Heart left ventricle (tissue), 16 donors: ENCODE measurements around the gene PARS2. TPM values are rescaled to one million over a fixed set of nuclear protein-coding genes. Genes with fewer than 3 reads are reported as not detected.

Source experiments
- ATAC-seq, 4 donors: fragments of 200-7000 bp; cut with Tn5 transposase; one replicate each; pipeline ENCODE4 v1.9.1; 2020 to 2022; ENCODE audit warnings: moderate library complexity in 4 of 4, mild to moderate bottlenecking in 3 of 4, moderate number of reproducible peaks in 1 of 4
- DNase-seq, 5 donors: peaks; one replicate each; pipeline ENCODE4 v3.0.0-alpha.2; 2020
- H3K27ac ChIP-seq, 12 donors: fragments of 200-600 bp; sonication (generic) in 4 of 12; one replicate each; pipeline versions ENCODE4 v1.5.0 to v1.8.0; 2016 to 2022; ENCODE audit warnings: mild to moderate bottlenecking in 2 of 12
- H3K27me3 ChIP-seq, 9 donors: fragments of 200-600 bp; sonication (generic) in 2 of 9; one replicate each; pipeline versions ENCODE4 v1.5.1 to v1.8.0; 2016 to 2022; ENCODE audit warnings: mild to moderate bottlenecking in 3 of 9
- H3K36me3 ChIP-seq, 9 donors: fragments of 200-600 bp; sonication (generic) in 2 of 9; one replicate each; pipeline versions ENCODE4 v1.5.0 to v1.8.0; 2018 to 2022; ENCODE audit warnings: mild to moderate bottlenecking in 2 of 9
- H3K4me1 ChIP-seq, 12 donors: fragments of 200-600 bp; sonication (generic) in 4 of 12; one replicate each; pipeline versions ENCODE4 v1.5.0 to v1.8.0; 2016 to 2022; ENCODE audit warnings: mild to moderate bottlenecking in 3 of 12
- H3K4me3 ChIP-seq, 12 donors: fragments of 200-600 bp; sonication (generic) in 4 of 12; one replicate each; pipeline versions ENCODE4 v1.5.0 to v1.8.0; 2017 to 2022; ENCODE audit warnings: mild to moderate bottlenecking in 9 of 12, moderate library complexity in 4 of 12
- H3K9me3 ChIP-seq, 12 donors: fragments of 200-600 bp; sonication (generic) in 4 of 12; one replicate each; pipeline versions ENCODE4 v1.5.0 to v1.8.0; 2016 to 2022; ENCODE audit warnings: mild to moderate bottlenecking in 1 of 12
- POLR2A ChIP-seq, 2 donors: fragments of 450-650 bp; IDR thresholded peaks; one replicate each; pipeline ENCODE4 v1.6.1; 2017; ENCODE audit warnings: antibody characterized with exemption in 2 of 2, mild to moderate bottlenecking in 2 of 2, moderate library complexity in 2 of 2
- WGBS, 4 donors: extraction: QIAGEN DNeasy Blood & Tissue Kit in 2 of 4; methylation state at CpG; one replicate each; pipeline versions ENCODE4 v1.1.5 to v1.1.7; 2013 to 2018; 5-methylcytosine and 5-hydroxymethylcytosine counted together
- intact Hi-C, 10 donors: fragments of 100-400 bp; cut with DNase I; formaldehyde crosslinking; loops; one replicate each; pipeline versions ENCODE4 v1.11.1 to v1.14.2; 2022
- polyA plus RNA-seq, 2 donors: library from polyadenylated mRNA; stranded (reverse); fragments of 200-250 nt; gene quantifications; one replicate each; pipeline ENCODE4 v1.2.3, GENCODE V29; 2013
- total RNA-seq, 9 donors: library from RNA; depleted of rRNA in 2 of 9; stranded (reverse); fragments of >200 nt in 2 of 9; fragmentation: NEBNext Ultra II Directional in 3 of 9; extraction: Animal tissue kit (Norgen Biotek cat#: 25700) in 3 of 9; gene quantifications; one replicate each; pipeline versions ENCODE4 v1.1.0 to v1.2.4, GENCODE V29; 2016 to 2023
- TF ChIP-seq, protein P1 (sequence below), 12 donors: fragments of 200-600 bp; sonication (generic) in 4 of 12; IDR thresholded peaks; one replicate each; pipeline versions ENCODE4 v1.5.0 to v1.8.0; 2018 to 2022; ENCODE audit warnings: antibody characterized with exemption in 12 of 12, mild to moderate bottlenecking in 5 of 12
- donor health status: ischemic (EF 13 %, LVEDD 7.1; RV severe dilation, severe dysfunction).
- donor health status: healthy with polysubstance abuse.
- donor health status: DM: no; HTN: yes; CAD: no.
- donor health status: DM: no; HTN: no; CAD: no.
- donor health status: ischemic (EF 25% LVEDD 6.9; RV normal size, moderate dysfunction).
- donor health status: ischemic (EF 25% LVEDD 5.7; RV mildly dilated, moderate dysfunction).
- donor health status: healthy.
- donor health status: DM: yes; HTN: yes; CAD: no.
- donor health status: ischemic (EF 35%, LVEDD 5.7; RV mildly dilated, moderate dysfunction).
- donor health status: nonischemic (EF 11% LVEDD 7.7; RV severe dilation, severe dysfunction).
- donor health status: DM: yes; HTN: yes; CAD: no.
- donor health status: PGD.
- donor health status: ischemic (EF 29% LVEDD 5.4; RV normal size, mild dysfunction).
- donor health status: nonischemic (EF 23%, LVEDD 6.1; RV moderate dilation, normal function).

PARS2 gene
- total and polyA plus RNA-seq, 11 donors, result 1.7 to 7.7 (median 4.7) TPM

DNA sequence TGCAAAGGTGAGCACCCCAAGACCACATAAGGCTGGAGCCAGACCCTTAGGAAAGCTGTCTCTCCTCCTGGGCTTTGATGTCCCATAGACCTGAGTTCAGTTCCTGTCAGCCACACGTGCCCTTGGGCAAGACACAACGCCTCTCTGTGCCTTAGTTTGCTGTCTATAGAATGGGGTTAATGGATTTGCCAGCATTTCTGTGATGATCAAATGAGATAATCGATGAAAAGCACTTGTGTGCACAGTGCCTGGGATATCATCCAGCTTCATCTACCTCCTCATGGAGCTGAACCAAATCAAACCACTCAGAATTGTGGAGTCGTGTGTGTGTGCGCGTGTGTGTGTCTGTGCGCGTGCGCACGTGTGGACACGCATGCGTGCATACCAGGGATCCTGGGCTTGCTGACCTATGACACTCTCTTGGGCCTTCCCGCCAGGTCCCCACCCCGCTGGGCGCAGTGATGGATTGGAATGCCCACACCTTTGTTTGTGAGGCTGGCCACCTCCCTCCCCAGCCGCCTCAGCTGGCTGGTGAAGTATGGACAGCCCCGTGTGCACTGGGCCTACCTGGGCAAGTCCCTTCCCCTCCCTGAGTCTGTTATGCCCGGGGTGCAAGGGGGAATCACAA, 31.6 kb upstream of the PARS2 start:
- TF ChIP-seq, protein P1, sequence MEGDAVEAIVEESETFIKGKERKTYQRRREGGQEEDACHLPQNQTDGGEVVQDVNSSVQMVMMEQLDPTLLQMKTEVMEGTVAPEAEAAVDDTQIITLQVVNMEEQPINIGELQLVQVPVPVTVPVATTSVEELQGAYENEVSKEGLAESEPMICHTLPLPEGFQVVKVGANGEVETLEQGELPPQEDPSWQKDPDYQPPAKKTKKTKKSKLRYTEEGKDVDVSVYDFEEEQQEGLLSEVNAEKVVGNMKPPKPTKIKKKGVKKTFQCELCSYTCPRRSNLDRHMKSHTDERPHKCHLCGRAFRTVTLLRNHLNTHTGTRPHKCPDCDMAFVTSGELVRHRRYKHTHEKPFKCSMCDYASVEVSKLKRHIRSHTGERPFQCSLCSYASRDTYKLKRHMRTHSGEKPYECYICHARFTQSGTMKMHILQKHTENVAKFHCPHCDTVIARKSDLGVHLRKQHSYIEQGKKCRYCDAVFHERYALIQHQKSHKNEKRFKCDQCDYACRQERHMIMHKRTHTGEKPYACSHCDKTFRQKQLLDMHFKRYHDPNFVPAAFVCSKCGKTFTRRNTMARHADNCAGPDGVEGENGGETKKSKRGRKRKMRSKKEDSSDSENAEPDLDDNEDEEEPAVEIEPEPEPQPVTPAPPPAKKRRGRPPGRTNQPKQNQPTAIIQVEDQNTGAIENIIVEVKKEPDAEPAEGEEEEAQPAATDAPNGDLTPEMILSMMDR (IDR thresholded peaks at IDR 0.05), result no peak
- no peak for TF ChIP-seq POLR2A (IDR thresholded peaks at IDR 0.05)
- Histone ChIP-seq H3K4me3 (no peak overlapping the region), H3K4me1 (peaks cover 0 to 14% (median 2%) of the 10 kb centered on the region in 12 donors), H3K27me3 (peaks cover 0 to 40% (median 11%) of the 10 kb centered on the region in 9 donors), H3K36me3 (no peaks in the 10 kb centered on the region), H3K9me3 (peaks cover 0 to 9% (median 3%) of the 10 kb centered on the region in 12 donors), H3K27ac (no peak overlapping the region)
- intact Hi-C loops, result no loop called here
- DNase-seq (no peak), ATAC-seq (no peak)
- 89 to 93% (median 90%) methylated on average over 18 of the region's 18 CpGs for WGBS, 4 donors

DNA sequence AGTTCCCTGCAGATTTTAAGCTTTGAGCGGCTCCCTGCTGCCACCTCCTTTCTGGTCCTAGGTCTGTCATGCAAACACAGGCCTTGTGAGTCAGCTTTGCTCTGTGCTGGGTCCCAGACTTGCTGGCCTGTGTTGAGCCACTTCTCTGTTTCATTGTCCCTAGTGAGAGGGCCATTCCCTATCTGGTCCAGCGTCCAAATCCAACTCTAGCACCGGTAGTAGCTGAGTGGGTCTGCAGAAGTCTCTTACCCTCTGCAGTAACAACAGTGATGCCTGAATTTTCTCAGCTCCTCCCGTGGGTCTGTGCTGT, 31.0 kb upstream of the PARS2 start:
- ATAC-seq, result no peak
- Histone ChIP-seq H3K36me3 (no peaks in the 10 kb centered on the region), H3K27me3 (peaks cover 0 to 33% (median 5%) of the 10 kb centered on the region in 9 donors), H3K4me3 (no peak overlapping the region), H3K4me1 (peaks cover 0 to 13% (median 0%) of the 10 kb centered on the region in 12 donors), H3K27ac (no peak overlapping the region), H3K9me3 (peaks cover 0 to 9% (median 3%) of the 10 kb centered on the region in 12 donors)
- TF ChIP-seq, protein P1 (IDR thresholded peaks at IDR 0.05), result no peak
- no peak for TF ChIP-seq POLR2A (IDR thresholded peaks at IDR 0.05)
- intact Hi-C loops, result no loop called here
- DNase-seq, result no peak
- WGBS, 4 donors, result 61 to 74% (median 65%) methylated on average over 4 of the region's 4 CpGs

DNA sequence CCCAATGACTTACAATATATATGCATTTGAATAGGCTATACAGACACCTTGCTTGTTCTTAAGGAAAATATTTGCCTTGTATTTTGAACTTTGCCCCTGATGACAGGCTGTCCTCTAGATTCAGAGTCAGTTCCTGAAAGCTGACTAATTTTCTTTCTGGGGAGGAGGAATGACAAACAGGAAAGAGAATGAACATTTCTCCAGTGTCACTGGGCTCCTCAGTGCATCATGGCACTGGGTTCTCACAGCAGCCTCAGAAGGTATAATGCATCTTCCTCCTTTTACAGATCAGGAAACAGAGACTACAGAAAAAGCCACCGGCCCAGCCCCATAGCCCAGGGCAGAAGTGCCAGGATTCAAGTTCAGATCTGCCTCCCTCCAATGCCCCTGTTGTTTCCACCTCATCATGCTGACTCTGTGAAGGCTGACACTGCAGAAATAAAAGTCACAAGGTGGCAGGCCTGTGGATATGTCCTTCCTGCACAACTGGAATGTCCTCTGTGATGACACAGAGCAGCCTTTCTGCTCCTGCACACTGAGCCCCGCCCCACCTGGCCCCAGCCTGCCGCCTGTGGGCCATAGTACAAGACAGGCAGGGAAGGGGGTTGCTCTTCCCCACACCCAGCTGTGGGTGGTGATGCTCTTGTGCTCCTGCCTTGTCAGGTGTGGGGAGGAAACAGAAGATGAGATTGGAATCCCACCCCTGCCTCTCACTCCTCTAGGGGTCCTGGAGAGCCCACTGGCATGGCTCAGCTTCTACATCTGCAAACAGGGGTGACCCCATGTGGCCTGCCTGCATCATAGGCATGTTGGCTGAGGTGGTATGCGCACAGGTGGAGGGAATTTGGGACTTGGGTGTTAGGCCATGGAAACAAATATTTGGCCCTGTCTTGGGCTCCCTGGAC, 30.4 kb upstream of the PARS2 start:
- Histone ChIP-seq H3K4me3 (no peak overlapping the region), H3K36me3 (no peaks in the 10 kb centered on the region), H3K9me3 (peaks cover 0 to 9% (median 3%) of the 10 kb centered on the region in 12 donors), H3K27me3 (peaks cover 0 to 29% (median 4%) of the 10 kb centered on the region in 9 donors), H3K27ac (peak overlapping the region in 1 of 12 donors; percentile 11), H3K4me1 (peaks cover 0 to 7% (median 0%) of the 10 kb centered on the region in 12 donors)
- intact Hi-C loops, result no loop called here
- TF ChIP-seq, protein P1 (IDR thresholded peaks at IDR 0.05), result no peak
- TF ChIP-seq POLR2A (IDR thresholded peaks at IDR 0.05), result no peak
- 70 to 77% (median 76%) methylated on average over 2 to 4 of the region's 4 CpGs for WGBS, 4 donors
- DNase-seq (no peak), ATAC-seq (peak in 2 of 4 donors; percentile 28 to 38)

DNA sequence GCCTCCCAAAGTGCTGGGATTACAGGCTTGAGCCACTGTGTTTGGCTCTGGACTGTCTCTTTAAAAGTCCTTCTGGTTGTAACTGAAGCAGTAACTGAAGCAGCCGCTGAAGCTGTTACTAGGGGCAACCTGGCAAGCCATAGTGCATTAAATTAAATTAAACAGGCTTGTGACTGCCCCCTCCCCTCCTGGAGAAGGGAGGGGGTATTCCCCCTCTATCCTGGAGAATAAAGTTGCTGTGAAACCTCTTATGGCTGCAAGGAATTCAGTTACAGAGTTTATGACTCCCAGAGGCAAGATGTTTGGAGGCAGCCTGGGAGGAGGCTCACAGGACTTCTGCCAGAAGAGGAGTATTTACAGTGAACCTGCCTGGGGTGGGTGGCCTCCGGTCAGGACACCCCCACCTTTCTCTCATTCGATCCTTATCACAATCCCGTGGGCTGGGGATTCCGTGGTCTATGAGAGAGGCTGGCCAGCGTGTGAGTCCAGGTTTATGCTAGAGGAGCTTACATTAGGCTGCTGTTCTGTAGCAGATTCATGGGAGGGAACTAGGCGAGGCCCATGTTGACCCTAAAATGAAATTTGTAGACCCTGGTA, 28.5 kb upstream of the PARS2 start:
- Histone ChIP-seq H3K4me1 (no peaks in the 10 kb centered on the region), H3K9me3 (peaks cover 0 to 9% (median 3%) of the 10 kb centered on the region in 12 donors), H3K27me3 (peaks cover 0 to 28% (median 0%) of the 10 kb centered on the region in 9 donors), H3K36me3 (no peaks in the 10 kb centered on the region), H3K27ac (peak overlapping the region in 1 of 12 donors; percentile 67), H3K4me3 (no peak overlapping the region)
- intact Hi-C loops, result no loop called here
- DNase-seq (no peak), ATAC-seq (no peak)
- 65 to 74% (median 71%) methylated on average over 7 of the region's 7 CpGs for WGBS, 4 donors
- TF ChIP-seq POLR2A (IDR thresholded peaks at IDR 0.05), result no peak
- TF ChIP-seq, protein P1 (IDR thresholded peaks at IDR 0.05), result no peak
